HEK293 (cell line): ENCODE results near the gene SPATA31C1.

Experiments used
- CTCF ChIA-PET: fragments of 350-600 bp; formaldehyde crosslinking; extraction: SDS; loops from one replicate; lab custom pipeline; 2021; ENCODE audit warnings: antibody characterized with exemption; lab: Yijun Ruan, JAX
- POLR2A ChIA-PET: fragments of 300-600 bp; formaldehyde crosslinking; extraction: SDS; loops from one replicate; lab custom pipeline; 2020; ENCODE audit warnings: antibody characterized with exemption, inconsistent platforms; lab: Yijun Ruan, JAX
- H3K27ac ChIP-seq: fragments of 200-500 bp; sonication (Bioruptor generic); 2 replicates; pipeline ENCODE4 v1.5.1; 2014; ENCODE audit warnings: low read depth, low read length, control low read depth, inconsistent platforms; ENCODE audit errors: extremely low read depth
- H3K36me3 ChIP-seq, 2 experiments: fragments of 200-500 bp in 1 of 2; sonication (Bioruptor generic) in 1 of 2; 1 replicate in 1 of 2; 2 replicates in 1 of 2; pipeline ENCODE4 v1.5.1; 2014 to 2017; ENCODE audit warnings: inconsistent platforms in 2 of 2, low read length in 2 of 2; ENCODE audit not compliant: control insufficient read depth in 2 of 2, insufficient read depth in 1 of 2
- H3K4me1 ChIP-seq: fragments of 200-500 bp; sonication (Bioruptor generic); 2 replicates; pipeline ENCODE4 v1.5.1; 2014; ENCODE audit warnings: mild to moderate bottlenecking, low read length, inconsistent platforms; ENCODE audit not compliant: control insufficient read depth, insufficient read depth
- H3K4me3 ChIP-seq: 2 replicates; pipeline ENCODE4 v1.5.1; 2011; ENCODE audit warnings: low read depth, mild to moderate bottlenecking, control low read depth, low read length, moderate library complexity
- H3K9me3 ChIP-seq: fragments of 200-500 bp; sonication (Bioruptor generic); 2 replicates; pipeline ENCODE4 v1.5.1; 2014; ENCODE audit warnings: low read depth, low read length, inconsistent platforms; ENCODE audit not compliant: control insufficient read depth, insufficient read depth
- MEIS1 ChIP-seq: sonication (generic); formaldehyde crosslinking; IDR thresholded peaks from 2 replicates; pipeline ENCODE4 v1.8.1; 2022; ENCODE audit warnings: missing genetic modification reagents, mild to moderate bottlenecking, borderline replicate concordance
- MYNN ChIP-seq: fragments of 450-650 bp; formaldehyde crosslinking; IDR thresholded peaks from 2 replicates; pipeline ENCODE4 v1.5.1; 2016; ENCODE audit warnings: missing biosample characterization, missing genetic modification characterization, borderline replicate concordance
- OVOL3 ChIP-seq: fragments of 450-650 bp; formaldehyde crosslinking; IDR thresholded peaks from 2 replicates; pipeline ENCODE4 v1.5.1; 2016; ENCODE audit warnings: missing biosample characterization, missing genetic modification characterization
- WT1 ChIP-seq: fragments of 450-650 bp; formaldehyde crosslinking; IDR thresholded peaks from 2 replicates; pipeline ENCODE4 v1.5.1; 2016; ENCODE audit warnings: missing biosample characterization, missing genetic modification characterization
- ZBTB1 ChIP-seq: fragments of 450-650 bp; formaldehyde crosslinking; IDR thresholded peaks from 2 replicates; pipeline ENCODE4 v1.5.1; 2016; ENCODE audit warnings: missing biosample characterization, missing genetic modification characterization
- ZNF10 ChIP-seq: fragments of 450-650 bp; formaldehyde crosslinking; IDR thresholded peaks from 2 replicates; pipeline ENCODE4 v1.5.1; 2017; ENCODE audit warnings: missing biosample characterization, missing genetic modification characterization
- ZNF132 ChIP-seq: fragments of 450-650 bp; formaldehyde crosslinking; IDR thresholded peaks from 2 replicates; pipeline ENCODE4 v1.5.1; 2017; ENCODE audit warnings: missing biosample characterization, missing genetic modification characterization, borderline replicate concordance
- ZNF239 ChIP-seq: fragments of 450-650 bp; formaldehyde crosslinking; IDR thresholded peaks from 2 replicates; pipeline ENCODE4 v1.5.1; 2016; ENCODE audit warnings: missing biosample characterization, missing genetic modification characterization
- ZNF274 ChIP-seq, 2 experiments: fragments of 200-500 bp in 1 of 2; fragments of 450-650 bp in 1 of 2; sonication (Bioruptor generic) in 1 of 2; formaldehyde crosslinking in 1 of 2; IDR thresholded peaks; 2 replicates each; pipeline versions ENCODE4 v1.5.1 to v1.6.1; 2014 to 2016; ENCODE audit warnings: borderline replicate concordance in 1 of 2, inconsistent platforms in 1 of 2, low read length in 1 of 2, missing biosample characterization in 1 of 2, missing genetic modification characterization in 1 of 2
- ZNF311 ChIP-seq: fragments of 450-650 bp; formaldehyde crosslinking; IDR thresholded peaks from 2 replicates; pipeline ENCODE4 v1.5.1; 2017; ENCODE audit warnings: missing biosample characterization, missing genetic modification characterization, borderline replicate concordance
- ZNF341 ChIP-seq: fragments of 450-650 bp; formaldehyde crosslinking; IDR thresholded peaks from 2 replicates; pipeline ENCODE4; 2016; ENCODE audit warnings: low read depth, missing biosample characterization, missing genetic modification characterization
- ZNF514 ChIP-seq: fragments of 450-650 bp; formaldehyde crosslinking; IDR thresholded peaks from 2 replicates; pipeline ENCODE4 v1.5.1; 2016; ENCODE audit warnings: missing biosample characterization, missing genetic modification characterization
- ZNF548 ChIP-seq: fragments of 450-650 bp; formaldehyde crosslinking; IDR thresholded peaks from 2 replicates; pipeline ENCODE4 v1.5.1; 2016; ENCODE audit warnings: missing biosample characterization, missing genetic modification characterization
- ZNF654 ChIP-seq: fragments of 450-650 bp; formaldehyde crosslinking; IDR thresholded peaks from 2 replicates; pipeline ENCODE4 v1.5.1; 2016; ENCODE audit warnings: low read depth, missing biosample characterization, missing genetic modification characterization
- ZNF660 ChIP-seq: fragments of 450-650 bp; IDR thresholded peaks from 2 replicates; pipeline ENCODE4 v1.5.1; 2018; ENCODE audit warnings: missing biosample characterization, mild to moderate bottlenecking, missing genetic modification characterization
- ZNF670 ChIP-seq: fragments of 450-650 bp; formaldehyde crosslinking; IDR thresholded peaks from 2 replicates; pipeline ENCODE4 v1.5.1; 2016; ENCODE audit warnings: missing biosample characterization, missing genetic modification characterization, low read depth
- ZNF768 ChIP-seq: fragments of 450-650 bp; formaldehyde crosslinking; IDR thresholded peaks from 2 replicates; pipeline ENCODE4 v1.5.1; 2018; ENCODE audit warnings: missing biosample characterization, mild to moderate bottlenecking, missing genetic modification characterization
- TF ChIP-seq, protein P1 (sequence below): fragments of 450-650 bp; formaldehyde crosslinking; IDR thresholded peaks from 2 replicates; pipeline ENCODE4 v1.5.1; 2016; ENCODE audit warnings: missing biosample characterization, missing genetic modification characterization
- TF ChIP-seq, protein P2 (sequence below): fragments of 450-650 bp; formaldehyde crosslinking; IDR thresholded peaks from 2 replicates; pipeline ENCODE4 v1.5.1; 2016; ENCODE audit warnings: missing biosample characterization, missing genetic modification characterization
- TF ChIP-seq, protein P3 (sequence below): fragments of 450-650 bp; IDR thresholded peaks from 2 replicates; pipeline ENCODE4 v1.5.1; 2018; ENCODE audit warnings: missing biosample characterization, missing genetic modification characterization

SPATA31C1 gene

DNA sequence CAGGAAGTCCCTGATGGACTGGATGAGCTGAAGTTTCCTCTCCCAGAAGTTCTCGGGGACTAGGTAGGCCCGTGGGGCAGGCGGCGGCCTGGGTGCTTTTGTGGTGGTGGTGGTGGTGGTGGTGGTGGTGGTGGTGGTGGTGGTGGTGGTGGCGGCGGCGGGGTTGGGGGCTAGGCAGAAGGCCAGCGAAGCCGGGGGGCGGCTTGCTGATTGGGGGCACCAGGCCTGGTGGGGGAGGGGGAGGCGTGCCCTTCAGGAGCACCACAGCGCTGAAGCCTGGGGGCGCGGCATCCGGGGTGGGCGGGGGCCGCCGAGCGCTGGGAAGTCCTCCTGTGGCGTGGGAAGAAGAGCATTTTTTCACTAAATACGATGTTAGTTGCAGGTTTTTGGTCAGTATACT lies 26.9 kb downstream of the SPATA31C1 start:
- no peak overlapping the region for H3K27ac ChIP-seq
- no peaks in the 10 kb centered on the region for H3K9me3 ChIP-seq
- ChIA-PET CTCF (interaction anchor here (0.6 kb wide), 1 partner anchor 248 kb away, joined by 3 read pairs; no protein-coding TSS in a partner anchor), POLR2A (no interaction called here)
- no peak overlapping the region for H3K4me3 ChIP-seq
- H3K4me1 ChIP-seq: no peaks in the 10 kb centered on the region
- TF ChIP-seq, protein P1, sequence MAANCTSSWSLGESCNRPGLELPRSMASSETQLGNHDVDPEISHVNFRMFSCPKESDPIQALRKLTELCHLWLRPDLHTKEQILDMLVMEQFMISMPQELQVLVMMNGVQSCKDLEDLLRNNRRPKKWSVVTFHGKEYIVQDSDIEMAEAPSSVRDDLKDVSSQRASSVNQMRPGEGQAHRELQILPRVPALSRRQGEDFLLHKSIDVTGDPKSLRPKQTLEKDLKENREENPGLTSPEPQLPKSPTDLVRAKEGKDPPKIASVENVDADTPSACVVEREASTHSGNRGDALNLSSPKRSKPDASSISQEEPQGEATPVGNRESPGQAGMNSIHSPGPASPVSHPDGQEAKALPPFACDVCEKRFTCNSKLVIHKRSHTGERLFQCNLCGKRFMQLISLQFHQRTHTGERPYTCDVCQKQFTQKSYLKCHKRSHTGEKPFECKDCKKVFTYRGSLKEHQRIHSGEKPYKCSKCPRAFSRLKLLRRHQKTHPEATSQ (tag by site-specific recombination): no peak
- TF ChIP-seq, protein P2, sequence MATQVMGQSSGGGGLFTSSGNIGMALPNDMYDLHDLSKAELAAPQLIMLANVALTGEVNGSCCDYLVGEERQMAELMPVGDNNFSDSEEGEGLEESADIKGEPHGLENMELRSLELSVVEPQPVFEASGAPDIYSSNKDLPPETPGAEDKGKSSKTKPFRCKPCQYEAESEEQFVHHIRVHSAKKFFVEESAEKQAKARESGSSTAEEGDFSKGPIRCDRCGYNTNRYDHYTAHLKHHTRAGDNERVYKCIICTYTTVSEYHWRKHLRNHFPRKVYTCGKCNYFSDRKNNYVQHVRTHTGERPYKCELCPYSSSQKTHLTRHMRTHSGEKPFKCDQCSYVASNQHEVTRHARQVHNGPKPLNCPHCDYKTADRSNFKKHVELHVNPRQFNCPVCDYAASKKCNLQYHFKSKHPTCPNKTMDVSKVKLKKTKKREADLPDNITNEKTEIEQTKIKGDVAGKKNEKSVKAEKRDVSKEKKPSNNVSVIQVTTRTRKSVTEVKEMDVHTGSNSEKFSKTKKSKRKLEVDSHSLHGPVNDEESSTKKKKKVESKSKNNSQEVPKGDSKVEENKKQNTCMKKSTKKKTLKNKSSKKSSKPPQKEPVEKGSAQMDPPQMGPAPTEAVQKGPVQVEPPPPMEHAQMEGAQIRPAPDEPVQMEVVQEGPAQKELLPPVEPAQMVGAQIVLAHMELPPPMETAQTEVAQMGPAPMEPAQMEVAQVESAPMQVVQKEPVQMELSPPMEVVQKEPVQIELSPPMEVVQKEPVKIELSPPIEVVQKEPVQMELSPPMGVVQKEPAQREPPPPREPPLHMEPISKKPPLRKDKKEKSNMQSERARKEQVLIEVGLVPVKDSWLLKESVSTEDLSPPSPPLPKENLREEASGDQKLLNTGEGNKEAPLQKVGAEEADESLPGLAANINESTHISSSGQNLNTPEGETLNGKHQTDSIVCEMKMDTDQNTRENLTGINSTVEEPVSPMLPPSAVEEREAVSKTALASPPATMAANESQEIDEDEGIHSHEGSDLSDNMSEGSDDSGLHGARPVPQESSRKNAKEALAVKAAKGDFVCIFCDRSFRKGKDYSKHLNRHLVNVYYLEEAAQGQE (tag by site-specific recombination): no peak
- no peak for TF ChIP-seq ZNF514 (tag by site-specific recombination)
- TF ChIP-seq ZNF311 (tag by site-specific recombination): no peak
- no peak for TF ChIP-seq MEIS1 (CRISPR knock-in tag)
- no peak for TF ChIP-seq ZNF341 (tag by site-specific recombination)
- TF ChIP-seq, protein P3, sequence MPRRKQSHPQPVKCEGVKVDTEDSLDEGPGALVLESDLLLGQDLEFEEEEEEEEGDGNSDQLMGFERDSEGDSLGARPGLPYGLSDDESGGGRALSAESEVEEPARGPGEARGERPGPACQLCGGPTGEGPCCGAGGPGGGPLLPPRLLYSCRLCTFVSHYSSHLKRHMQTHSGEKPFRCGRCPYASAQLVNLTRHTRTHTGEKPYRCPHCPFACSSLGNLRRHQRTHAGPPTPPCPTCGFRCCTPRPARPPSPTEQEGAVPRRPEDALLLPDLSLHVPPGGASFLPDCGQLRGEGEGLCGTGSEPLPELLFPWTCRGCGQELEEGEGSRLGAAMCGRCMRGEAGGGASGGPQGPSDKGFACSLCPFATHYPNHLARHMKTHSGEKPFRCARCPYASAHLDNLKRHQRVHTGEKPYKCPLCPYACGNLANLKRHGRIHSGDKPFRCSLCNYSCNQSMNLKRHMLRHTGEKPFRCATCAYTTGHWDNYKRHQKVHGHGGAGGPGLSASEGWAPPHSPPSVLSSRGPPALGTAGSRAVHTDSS (tag by site-specific recombination): no peak
- no peak for TF ChIP-seq ZBTB1 (tag by site-specific recombination)
- TF ChIP-seq ZNF10 (tag by site-specific recombination): no peak
- no peak for TF ChIP-seq ZNF660 (tag by site-specific recombination)
- TF ChIP-seq ZNF670 (tag by site-specific recombination): no peak
- TF ChIP-seq ZNF239 (tag by site-specific recombination): no peak
- TF ChIP-seq ZNF654 (tag by site-specific recombination): no peak
- no peak for TF ChIP-seq ZNF132 (tag by site-specific recombination)
- H3K36me3 ChIP-seq: no peaks in the 10 kb centered on the region

DNA sequence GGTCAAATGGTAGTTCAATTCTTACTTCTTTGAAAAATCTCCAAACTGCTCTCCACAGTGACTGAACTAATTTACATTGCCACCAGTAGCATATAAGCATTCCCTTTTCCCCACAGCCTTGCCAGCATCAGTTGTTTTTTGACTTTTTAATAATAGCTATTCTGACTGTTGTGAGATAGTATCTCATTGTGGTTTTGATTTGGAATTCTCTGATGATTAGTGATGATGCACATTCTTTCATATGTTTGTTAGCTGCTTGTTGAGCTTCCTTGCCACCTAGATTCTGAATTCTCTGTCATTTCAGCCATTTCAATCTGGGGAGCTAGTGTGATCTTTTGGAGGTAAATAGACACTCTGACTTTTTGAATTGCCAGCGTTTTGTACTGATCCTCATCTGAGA lies 32.5 kb downstream of the SPATA31C1 start:
- CTCF ChIA-PET: interaction anchor here (0.6 to 1.9 kb wide), 11 partner anchors 14 to 1324 kb away, joined by 3 to 6 read pairs (median 3); no protein-coding TSS in a partner anchor
- no peak overlapping the region for H3K4me3 ChIP-seq
- H3K36me3 ChIP-seq: no peaks in the 10 kb centered on the region
- TF ChIP-seq ZNF274 (IDR thresholded peaks at IDR 0.05; ENCODE audit: low read length) (no peak), ZNF274 (tag by site-specific recombination; IDR thresholded peaks at IDR 0.05; ENCODE audit: borderline replicate concordance) (no peak), WT1 (tag by site-specific recombination) (no peak), ZNF768 (tag by site-specific recombination) (no peak), OVOL3 (tag by site-specific recombination) (no peak), ZNF548 (no peak), MYNN (no peak)
- no peaks in the 10 kb centered on the region for H3K9me3 ChIP-seq
- no peaks in the 10 kb centered on the region for H3K4me1 ChIP-seq
- no peak overlapping the region for H3K27ac ChIP-seq
- POLR2A ChIA-PET: no interaction called here
